HG03460 (cell line): ENCODE measurements around the gene ATPAF1.

Experiments
- ATAC-seq: cut with Tn5 transposase; IDR thresholded peaks from one replicate; pipeline ENCODE4 v1.9.1; 2021; ENCODE audit not compliant: unreplicated experiment

Gene ATPAF1

DNA sequence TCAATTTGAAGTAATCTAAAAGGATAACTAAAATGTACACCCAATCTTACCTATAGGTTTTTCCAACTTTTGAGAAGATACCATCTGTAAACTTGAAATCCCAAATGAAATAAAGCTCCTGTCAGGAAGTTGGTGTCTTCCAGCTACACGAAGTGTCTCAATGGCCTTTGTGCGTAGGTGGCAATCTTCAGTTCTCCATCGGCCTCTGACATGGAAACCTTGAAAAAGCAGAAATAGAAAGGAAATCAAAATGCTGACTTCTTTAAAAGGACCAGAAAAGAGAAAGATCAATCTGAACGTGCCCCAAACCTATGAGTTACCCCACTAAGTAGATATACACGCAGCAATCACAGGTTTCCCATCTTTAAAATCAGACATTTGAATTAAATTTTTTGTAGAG is 74.1 kb downstream of the ATPAF1 start:
- no peak for ATAC-seq

- ATAC-seq = no peak
Observed at GRCh38 chr1:46592823-46593222, 75.3 kb downstream of the ATPAF1 start.

DNA sequence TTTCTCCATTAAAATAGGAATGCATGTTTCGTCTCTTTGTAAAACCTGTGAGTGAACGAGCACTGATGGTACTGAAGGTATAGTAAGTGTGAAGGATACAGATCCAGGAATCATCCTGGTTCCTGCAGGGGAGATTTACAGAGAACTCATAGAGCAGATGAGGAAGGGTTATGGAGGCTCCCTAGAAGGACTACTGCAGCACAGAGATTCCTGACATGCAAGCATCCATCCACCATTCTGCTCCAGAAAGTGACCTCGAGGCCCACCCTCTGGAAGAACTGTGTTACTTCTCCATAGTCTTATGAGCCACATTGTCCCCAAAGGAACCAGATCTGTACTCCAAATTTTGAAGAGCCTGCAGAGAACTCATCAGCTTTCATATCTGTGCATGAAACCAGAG is 78.6 kb downstream of the ATPAF1 start:
- no peak for ATAC-seq

DNA sequence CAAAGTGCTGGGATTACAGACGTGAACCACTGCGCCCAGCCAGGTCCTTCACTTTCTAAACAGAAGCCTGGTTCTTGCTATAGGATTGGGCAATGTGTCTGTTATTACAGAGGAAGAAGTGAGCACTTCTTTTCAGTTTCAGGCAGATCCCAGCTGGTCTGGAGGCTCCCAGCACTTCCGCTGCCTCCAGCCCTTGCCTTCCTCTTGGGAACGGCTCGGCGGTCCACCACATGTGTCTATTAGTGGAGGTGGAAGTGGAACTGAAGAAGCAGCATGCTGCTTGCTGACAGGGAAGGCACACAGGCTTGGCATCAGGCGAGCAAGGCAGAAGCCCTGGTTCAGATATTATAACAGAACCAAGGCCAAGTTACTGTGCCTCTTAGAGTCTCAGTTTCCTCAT is 81.1 kb downstream of the ATPAF1 start:
- no peak for ATAC-seq

- ATAC-seq = no peak
Observed at GRCh38 chr1:46585312-46585938, 82.7 kb downstream of the ATPAF1 start.

GRCh38 chr1:46583494-46583893 is 84.7 kb downstream of the ATPAF1 start:
- ATAC-seq = no peak

DNA sequence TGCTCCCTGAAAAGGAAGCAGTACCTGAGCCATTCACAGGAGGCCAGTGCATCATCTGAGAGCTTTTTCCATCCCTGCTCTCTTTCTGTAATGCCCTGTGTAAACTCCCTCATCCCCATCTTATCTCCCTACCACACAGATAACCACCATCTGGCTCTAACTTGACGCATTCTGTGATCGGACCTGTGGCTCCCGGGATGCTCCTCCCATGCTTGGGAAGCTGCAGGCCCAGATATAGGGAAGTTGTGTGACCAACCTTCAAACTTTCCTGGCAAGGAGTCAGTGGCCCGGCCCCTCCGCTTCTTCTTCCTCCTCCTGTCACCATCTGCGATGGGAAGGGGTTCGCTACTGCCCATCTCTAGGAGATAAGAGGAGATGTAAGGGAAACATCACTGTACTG is 85.2 kb downstream of the ATPAF1 start:
- no peak for ATAC-seq
